MM.1S (cell line): ENCODE data around the gene SPINK6.

Experiments used
- DNase-seq: peaks from one replicate; pipeline ENCODE4 v3.0.0-alpha.2; 2015
- H2AFZ ChIP-seq: fragments of 300-600 bp; sonication (generic); 2 replicates; pipeline ENCODE4 v1.6.0; 2016; ENCODE audit warnings: antibody characterized with exemption, low read length
- H3F3A ChIP-seq: fragments of 300-600 bp; sonication (generic); 2 replicates; pipeline ENCODE4 v1.6.1; 2016; ENCODE audit warnings: mild to moderate bottlenecking, antibody characterized with exemption, low read length, moderate library complexity, mixed read lengths; ENCODE audit not compliant: insufficient read depth
- H3K27ac ChIP-seq: fragments of 300-600 bp; sonication (generic); 2 replicates; pipeline ENCODE4 v1.5.1; 2016; ENCODE audit warnings: mild to moderate bottlenecking, low read length
- H3K27me3 ChIP-seq: fragments of 300-600 bp; sonication (generic); replicated peaks from 2 replicates; pipeline ENCODE4 v1.6.0; 2016; ENCODE audit warnings: low read length; ENCODE audit not compliant: insufficient read depth
- H3K36me3 ChIP-seq: fragments of 300-600 bp; sonication (generic); replicated peaks from 2 replicates; pipeline ENCODE4 v1.6.1; 2016; ENCODE audit warnings: mild to moderate bottlenecking, low read length, mixed read lengths; ENCODE audit not compliant: insufficient read depth
- H3K4me1 ChIP-seq: fragments of 300-600 bp; sonication (generic); 2 replicates; pipeline ENCODE4 v1.6.1; 2016; ENCODE audit warnings: low read length, mixed read lengths
- H3K4me2 ChIP-seq: fragments of 300-600 bp; sonication (generic); 2 replicates; pipeline ENCODE4 v1.6.0; 2016; ENCODE audit warnings: low read depth, low read length
- H3K4me3 ChIP-seq: fragments of 300-600 bp; sonication (generic); 2 replicates; pipeline ENCODE4 v1.5.1; 2016; ENCODE audit warnings: low read length, mixed read lengths
- H3K79me2 ChIP-seq: fragments of 300-600 bp; sonication (generic); 2 replicates; pipeline ENCODE4 v1.6.1; 2016; ENCODE audit warnings: mixed run types, low read length, mixed read lengths
- H3K9ac ChIP-seq: fragments of 300-600 bp; sonication (generic); 2 replicates; pipeline ENCODE4 v1.6.1; 2016; ENCODE audit warnings: low read length, mixed read lengths
- H3K9me2 ChIP-seq: fragments of 300-600 bp; sonication (generic); replicated peaks from 2 replicates; pipeline ENCODE4 v1.6.1; 2016; ENCODE audit warnings: mild to moderate bottlenecking, low read length, mixed read lengths; ENCODE audit not compliant: insufficient read depth
- H3K9me3 ChIP-seq: fragments of 300-600 bp; sonication (generic); replicated peaks from 2 replicates; pipeline ENCODE4 v1.6.1; 2016; ENCODE audit warnings: mild to moderate bottlenecking, low read length, mixed read lengths; ENCODE audit not compliant: insufficient read depth
- H4K20me1 ChIP-seq: fragments of 300-600 bp; sonication (generic); 2 replicates; pipeline ENCODE4 v1.6.1; 2016; ENCODE audit warnings: mild to moderate bottlenecking, low read length, moderate library complexity, mixed read lengths; ENCODE audit not compliant: insufficient read depth
- CTCF ChIP-seq: fragments of 300-600 bp; sonication (generic); IDR thresholded peaks from 2 replicates; pipeline ENCODE4 v1.5.1; 2016; ENCODE audit warnings: antibody characterized with exemption, low read length, mixed read lengths
- EZH2 ChIP-seq: fragments of 300-600 bp; sonication (generic); optimal IDR thresholded peaks from 2 replicates; pipeline ENCODE3; 2017; ENCODE audit warnings: low read depth, mild to moderate bottlenecking, antibody characterized with exemption, low read length, mixed read lengths
- EZH2phosphoT487 ChIP-seq: fragments of 300-600 bp; sonication (generic); IDR thresholded peaks from 2 replicates; pipeline ENCODE4 v1.6.1; 2018; ENCODE audit warnings: antibody characterized with exemption, low read length

Gene SPINK6

GRCh38 chr5:148193202-148193601, 9.6 kb upstream of the SPINK6 start:
- 0 out of 2 replicates have a peak, but pooled peaks cover 9% of the 10 kb centered on the region for H3K4me1 ChIP-seq

GRCh38 chr5:148201151-148201550, 1.7 kb upstream of the SPINK6 start:
- Histone ChIP-seq H3K9me2 (no peaks in the 10 kb centered on the region; the same call in 1 of the 2 replicates), H3K27ac (no peak overlapping the region), H3K4me1 (no peaks in the 10 kb centered on the region), H4K20me1 (no peaks in the 10 kb centered on the region), H3K36me3 (no peaks in the 10 kb centered on the region), H3K79me2 (no peaks in the 10 kb centered on the region), H3K4me3 (no peak overlapping the region), H3K27me3 (no peaks in the 10 kb centered on the region), H3K9ac (no peak overlapping the region), H3K9me3 (no peaks in the 10 kb centered on the region), H3K4me2 (no peak overlapping the region), H2AFZ (no peak overlapping the region), H3F3A (no peaks in the 10 kb centered on the region)
- DNase-seq: no peak
- no peak for TF ChIP-seq EZH2phosphoT487
- no peak for TF ChIP-seq EZH2
- no peak for TF ChIP-seq CTCF

More at GRCh38 chr5:148193202-148193601, 9.6 kb upstream of the SPINK6 start:
- H4K20me1 ChIP-seq: no peaks in the 10 kb centered on the region
- H2AFZ ChIP-seq: no peak overlapping the region
- H3K27me3 ChIP-seq: no peaks in the 10 kb centered on the region
- no peak for DNase-seq
- no peaks in the 10 kb centered on the region for H3F3A ChIP-seq
- H3K9me3 ChIP-seq: no peaks in the 10 kb centered on the region
- H3K36me3 ChIP-seq: no peaks in the 10 kb centered on the region
- H3K79me2 ChIP-seq: no peaks in the 10 kb centered on the region
- no peaks in the 10 kb centered on the region for H3K9me2 ChIP-seq
- TF ChIP-seq EZH2phosphoT487 (no peak), CTCF (no peak), EZH2 (no peak)
- no peak overlapping the region for H3K27ac ChIP-seq
- H3K4me3 ChIP-seq: no peak overlapping the region
- H3K9ac ChIP-seq: no peak overlapping the region
- no peak overlapping the region for H3K4me2 ChIP-seq

- Histone ChIP-seq H3K9ac (no peak overlapping the region), H4K20me1 (no peaks in the 10 kb centered on the region), H3K4me2 (no peak overlapping the region), H3K27ac (no peak overlapping the region), H3K4me3 (no peak overlapping the region), H3K36me3 (no peaks in the 10 kb centered on the region), H2AFZ (no peak overlapping the region), H3K9me2 (no peaks in the 10 kb centered on the region; the same call in 1 of the 2 replicates), H3K27me3 (no peaks in the 10 kb centered on the region), H3K79me2 (no peaks in the 10 kb centered on the region), H3F3A (no peaks in the 10 kb centered on the region), H3K9me3 (no peaks in the 10 kb centered on the region), H3K4me1 (no peaks in the 10 kb centered on the region)
- no peak for DNase-seq
- no peak for TF ChIP-seq CTCF
These were observed 2.4 kb downstream of the SPINK6 start for GRCh38 chr5:148205044-148205806.
